Gastroesophageal sphincter (tissue), 4 donors: ENCODE data around the gene ELL2. TPM values are rescaled to one million over a fixed set of nuclear protein-coding genes. Genes with fewer than 3 reads are reported as not detected.
A peak's percentile ranks its signal among the peaks of the same experiment; 100 is the strongest.

Experiments
- ATAC-seq: fragments of 150-250 bp; one replicate; pipeline ENCODE4 v1.9.1; 2016; ENCODE audit warnings: mild to moderate bottlenecking, moderate library complexity
- H3K27ac ChIP-seq, 4 donors: fragments of 200-600 bp; sonication (generic) in 3 of 4; 1 replicate in 3 of 4; 2 replicates in 1 of 4; pipeline ENCODE4 v1.5.1; 2016 to 2019
- H3K27me3 ChIP-seq: fragments of 200-600 bp; sonication (generic); one replicate; pipeline ENCODE4 v1.5.1; 2019
- H3K36me3 ChIP-seq, 2 donors: fragments of 200-600 bp; sonication (generic); one replicate each; pipeline ENCODE4 v1.5.1; 2019; ENCODE audit warnings: control low read depth in 1 of 2
- H3K4me1 ChIP-seq, 3 donors: fragments of 200-600 bp; sonication (generic); 1 replicate in 2 of 3; 2 replicates in 1 of 3; pipeline ENCODE4 v1.5.1; 2016 to 2019; ENCODE audit warnings: control low read depth in 2 of 3
- H3K4me3 ChIP-seq, 2 donors: fragments of 200-600 bp; sonication (generic); one replicate each; pipeline ENCODE4 v1.5.1; 2019; ENCODE audit warnings: mild to moderate bottlenecking in 1 of 2, moderate library complexity in 1 of 2
- H3K9me3 ChIP-seq, 3 donors: fragments of 200-600 bp; sonication (generic); one replicate each; pipeline ENCODE4 v1.5.1; 2017 to 2019; ENCODE audit warnings: control low read depth in 2 of 3
- EP300 ChIP-seq: sonication (generic); formaldehyde crosslinking; IDR thresholded peaks from one replicate; pipeline ENCODE4 v1.6.1; 2017; ENCODE audit warnings: antibody characterized with exemption, mild to moderate bottlenecking
- POLR2A ChIP-seq, 2 donors: fragments of 450-650 bp; IDR thresholded peaks; one replicate each; pipeline ENCODE4 v1.6.1; 2017; ENCODE audit warnings: antibody characterized with exemption in 2 of 2, mild to moderate bottlenecking in 2 of 2, moderate library complexity in 1 of 2
- POLR2AphosphoS5 ChIP-seq: sonication (generic); formaldehyde crosslinking; IDR thresholded peaks from one replicate; pipeline ENCODE4 v1.6.1; 2017; ENCODE audit warnings: antibody characterized with exemption
- WGBS, 2 donors: methylation state at CpG; one replicate each; pipeline ENCODE4 v1.1.5; 2018; ENCODE audit warnings: low coverage in 1 of 2; 5-methylcytosine and 5-hydroxymethylcytosine counted together
- total RNA-seq, 4 donors: library from RNA; depleted of rRNA; stranded (reverse); fragments of >200 nt; gene quantifications; one replicate each; pipeline ENCODE4 v1.1.0, GENCODE V29; 2016
- TF ChIP-seq, protein P1 (sequence below), 4 experiments: fragments of 200-600 bp in 2 of 4; fragments of 450-650 bp in 2 of 4; sonication (generic) in 1 of 4; IDR thresholded peaks; one replicate each; pipeline ENCODE4 v1.5.1; 2017 to 2019; ENCODE audit warnings: antibody characterized with exemption in 4 of 4, mild to moderate bottlenecking in 2 of 4, moderate library complexity in 2 of 4

ELL2 gene
- total RNA-seq, 4 donors from 2014 or later, result 38.4 to 117 (median 59.3) TPM

GRCh38 chr5:95967236-95967635 is 5.6 kb upstream of the ELL2 start:
- no peak for ATAC-seq
- Histone ChIP-seq H3K36me3 (no peaks in the 10 kb centered on the region), H3K9me3 (no peaks in the 10 kb centered on the region), H3K27ac (no peak overlapping the region), H3K4me1 (peaks cover 0 to 6% (median 0%) of the 10 kb centered on the region in 3 donors), H3K4me3 (no peak overlapping the region), H3K27me3 (no peaks in the 10 kb centered on the region)
- TF ChIP-seq POLR2AphosphoS5, result no peak
- TF ChIP-seq POLR2A (IDR thresholded peaks at IDR 0.05), result no peak
- no peak for TF ChIP-seq EP300
- TF ChIP-seq, protein P1, sequence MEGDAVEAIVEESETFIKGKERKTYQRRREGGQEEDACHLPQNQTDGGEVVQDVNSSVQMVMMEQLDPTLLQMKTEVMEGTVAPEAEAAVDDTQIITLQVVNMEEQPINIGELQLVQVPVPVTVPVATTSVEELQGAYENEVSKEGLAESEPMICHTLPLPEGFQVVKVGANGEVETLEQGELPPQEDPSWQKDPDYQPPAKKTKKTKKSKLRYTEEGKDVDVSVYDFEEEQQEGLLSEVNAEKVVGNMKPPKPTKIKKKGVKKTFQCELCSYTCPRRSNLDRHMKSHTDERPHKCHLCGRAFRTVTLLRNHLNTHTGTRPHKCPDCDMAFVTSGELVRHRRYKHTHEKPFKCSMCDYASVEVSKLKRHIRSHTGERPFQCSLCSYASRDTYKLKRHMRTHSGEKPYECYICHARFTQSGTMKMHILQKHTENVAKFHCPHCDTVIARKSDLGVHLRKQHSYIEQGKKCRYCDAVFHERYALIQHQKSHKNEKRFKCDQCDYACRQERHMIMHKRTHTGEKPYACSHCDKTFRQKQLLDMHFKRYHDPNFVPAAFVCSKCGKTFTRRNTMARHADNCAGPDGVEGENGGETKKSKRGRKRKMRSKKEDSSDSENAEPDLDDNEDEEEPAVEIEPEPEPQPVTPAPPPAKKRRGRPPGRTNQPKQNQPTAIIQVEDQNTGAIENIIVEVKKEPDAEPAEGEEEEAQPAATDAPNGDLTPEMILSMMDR (IDR thresholded peaks at IDR 0.05), result no peak
- WGBS, 2 donors, result 100% methylated on average over 1 of the region's 1 CpG

DNA sequence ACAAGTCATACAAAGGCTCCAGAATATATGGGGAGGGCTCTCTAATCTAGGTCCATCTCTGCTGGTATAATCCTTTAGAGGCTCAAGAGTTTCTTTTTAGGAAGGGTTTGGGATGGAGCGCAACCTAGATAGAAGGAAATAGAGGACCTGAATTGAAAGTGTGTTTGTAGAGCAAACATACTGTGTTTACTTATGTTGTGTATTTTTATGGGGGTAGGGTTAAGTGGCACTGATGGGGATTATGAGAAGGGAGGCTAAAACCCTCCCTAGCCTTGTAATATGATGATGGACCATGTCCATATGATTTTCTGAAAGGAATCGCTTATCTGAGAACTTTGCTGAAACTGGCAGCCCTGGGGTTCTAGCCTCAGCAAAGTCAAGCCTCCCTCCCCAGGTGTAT is 4.4 kb upstream of the ELL2 start:
- Histone ChIP-seq H3K4me1 (peaks cover 0 to 9% (median 0%) of the 10 kb centered on the region in 3 donors), H3K27ac (no peak overlapping the region), H3K9me3 (no peaks in the 10 kb centered on the region), H3K36me3 (no peaks in the 10 kb centered on the region), H3K27me3 (no peaks in the 10 kb centered on the region), H3K4me3 (no peak overlapping the region)
- WGBS, 2 donors, result 100% methylated on average over 1 to 2 of the region's 2 CpGs
- ATAC-seq, result no peak
- TF ChIP-seq POLR2AphosphoS5, result no peak
- TF ChIP-seq EP300, result no peak
- TF ChIP-seq, protein P1 (IDR thresholded peaks at IDR 0.05), result no peak
- no peak for TF ChIP-seq POLR2A (IDR thresholded peaks at IDR 0.05)

- Histone ChIP-seq H3K9me3 (no peaks in the 10 kb centered on the region), H3K36me3 (no peaks in the 10 kb centered on the region), H3K27me3 (no peaks in the 10 kb centered on the region), H3K4me3 (no peak overlapping the region), H3K4me1 (peaks cover 0 to 20% (median 0%) of the 10 kb centered on the region in 3 donors), H3K27ac (peak overlapping the region; percentile 5 to 99 (median 98))
- WGBS, 2 donors, result 60 to 69% methylated on average over 7 of the region's 8 CpGs
- ATAC-seq, result no peak
- TF ChIP-seq, protein P1 (IDR thresholded peaks at IDR 0.05), result no peak
- no peak for TF ChIP-seq POLR2AphosphoS5
- no peak for TF ChIP-seq POLR2A (IDR thresholded peaks at IDR 0.05)
- TF ChIP-seq EP300, result no peak
Measured at GRCh38 chr5:95963650-95964410, 2.2 kb upstream of the ELL2 start.

DNA sequence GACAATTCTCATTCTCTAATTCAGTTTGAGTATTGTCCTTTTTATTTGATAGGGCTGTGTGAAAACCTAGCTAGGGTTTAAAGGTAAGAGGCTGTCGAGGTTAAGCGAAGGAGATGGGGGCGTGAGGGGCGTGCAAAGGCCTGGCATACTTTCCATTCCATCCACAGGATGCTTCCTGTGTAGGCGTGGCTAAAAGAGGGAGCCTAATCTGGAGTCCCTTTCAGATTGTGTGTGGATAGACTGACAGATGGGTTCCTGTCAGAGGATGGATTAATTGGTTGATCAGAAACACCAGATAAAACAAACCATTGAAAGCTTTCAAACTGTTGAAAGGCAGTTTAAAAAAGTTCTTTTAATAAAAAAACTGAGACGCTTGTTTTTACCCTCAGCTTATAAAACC is 1.1 kb upstream of the ELL2 start:
- WGBS, 2 donors, result 57 to 60% methylated on average over 4 to 6 of the region's 6 CpGs
- Histone ChIP-seq H3K4me3 (no peak overlapping the region), H3K36me3 (no peaks in the 10 kb centered on the region), H3K4me1 (peaks cover 0 to 30% (median 5%) of the 10 kb centered on the region in 3 donors), H3K27me3 (no peaks in the 10 kb centered on the region), H3K9me3 (no peaks in the 10 kb centered on the region), H3K27ac (peak overlapping the region; percentile 84 to 99 (median 98))
- ATAC-seq, result no peak
- TF ChIP-seq POLR2AphosphoS5 (no peak), POLR2A (IDR thresholded peaks at IDR 0.05) (no peak), EP300 (no peak)
- TF ChIP-seq, protein P1 (IDR thresholded peaks at IDR 0.05), result no peak

GRCh38 chr5:95962475-95962773 is 773 bp upstream of the ELL2 start:
- TF ChIP-seq, protein P1 (IDR thresholded peaks at IDR 0.05), result no peak
- TF ChIP-seq EP300, result no peak
- TF ChIP-seq POLR2AphosphoS5, result no peak
- no peak for TF ChIP-seq POLR2A (IDR thresholded peaks at IDR 0.05)
- H3K4me3 ChIP-seq, result peak overlapping the region; percentile 78 to 95
- H3K4me1 ChIP-seq, result peaks cover 0 to 34% (median 5%) of the 10 kb centered on the region in 3 donors
- 57 to 73% methylated on average over 6 to 8 of the region's 8 CpGs for WGBS, 2 donors
- no peaks in the 10 kb centered on the region for H3K27me3 ChIP-seq
- no peaks in the 10 kb centered on the region for H3K9me3 ChIP-seq
- H3K36me3 ChIP-seq, result no peaks in the 10 kb centered on the region
- H3K27ac ChIP-seq, result peak overlapping the region; percentile 84 to 99 (median 98)
- no peak for ATAC-seq
